GM20000 (cell line): ENCODE data around the gene DACH1.

Experiments used
- DNase-seq: peaks from one replicate; pipeline ENCODE4 v3.0.0; 2012; ENCODE audit warnings: low spot score
- CTCF ChIP-seq: IDR thresholded peaks from 2 replicates; pipeline ENCODE4 v1.5.1; 2012; ENCODE audit warnings: mild to moderate bottlenecking, control low read depth; ENCODE audit errors: extremely low read depth, missing control alignments

DACH1 gene

GRCh38 chr13:71827241-71827640 lies 39.8 kb downstream of the DACH1 start:
- no peak for TF ChIP-seq CTCF
- DNase-seq, result no peak

GRCh38 chr13:71820699-71821098 lies 46.3 kb downstream of the DACH1 start:
- no peak for TF ChIP-seq CTCF

GRCh38 chr13:71817335-71817734 lies 49.7 kb downstream of the DACH1 start:
- no peak for TF ChIP-seq CTCF
- no peak for DNase-seq

More at GRCh38 chr13:71820699-71821098, 46.3 kb downstream of the DACH1 start:
- no peak for DNase-seq

- TF ChIP-seq CTCF, result no peak
- no peak for DNase-seq
Observed at GRCh38 chr13:71814806-71815360, 52.1 kb downstream of the DACH1 start.

- TF ChIP-seq CTCF, result no peak
- no peak for DNase-seq
Observed at GRCh38 chr13:71813187-71813586, 53.8 kb downstream of the DACH1 start.

GRCh38 chr13:71811344-71811743 lies 55.7 kb downstream of the DACH1 start:
- DNase-seq, result no peak
- TF ChIP-seq CTCF, result no peak

- no peak for TF ChIP-seq CTCF
- DNase-seq, result no peak
Observed at GRCh38 chr13:71808708-71809107, 58.3 kb downstream of the DACH1 start.
